IMR-90 (cell line): ENCODE data around the gene ASPHD2. TPM values are rescaled to one million over a fixed set of nuclear protein-coding genes. Genes with fewer than 3 reads are reported as not detected.

Experiments
- ATAC-seq: fragments of 200-7000 bp; cut with Tn5 transposase; 2 replicates; pipeline ENCODE4 v1.9.1; 2020; ENCODE audit warnings: low read depth, mild to moderate bottlenecking, moderate library complexity
- BruUV-seq: library from RNA; stranded (reverse); fragments of 400-500 nt; replicated peaks from 2 replicates; lab custom pipeline; 2021; lab: Mats Ljungman, UMichigan
- CTCF ChIA-PET: fragments of 300-600 bp; formaldehyde crosslinking; extraction: SDS; loops from one replicate; lab custom pipeline; 2021; ENCODE audit warnings: antibody characterized with exemption; lab: Yijun Ruan, JAX
- POLR2A ChIA-PET: fragments of 300-600 bp; sonication (Branson Sonifier 250); formaldehyde crosslinking; loops from one replicate; lab custom pipeline; 2022; ENCODE audit warnings: antibody characterized with exemption; ENCODE audit not compliant: unreplicated experiment; lab: Charles Lee
- DNase-seq: peaks from one replicate; pipeline ENCODE4 v3.0.0; 2013
- H2AFZ ChIP-seq: replicated peaks from 2 replicates; pipeline ENCODE3; 2013; ENCODE audit warnings: low read length, mild to moderate bottlenecking; ENCODE audit not compliant: poor library complexity
- H2AK5ac ChIP-seq: 2 replicates; pipeline ENCODE4 v1.6.1; 2013; ENCODE audit warnings: low read depth, low read length, inconsistent platforms
- H2AK9ac ChIP-seq: replicated peaks from 2 replicates; pipeline ENCODE3; 2013; ENCODE audit warnings: mild to moderate bottlenecking, low read depth, low read length, moderate library complexity; ENCODE audit not compliant: poor library complexity
- H2BK120ac ChIP-seq: 2 replicates; pipeline ENCODE4 v1.6.1; 2013; ENCODE audit warnings: low read depth, low read length, inconsistent platforms
- H2BK15ac ChIP-seq: 3 replicates; pipeline ENCODE4 v1.6.1; 2013; ENCODE audit warnings: low read depth, low read length, inconsistent platforms
- H2BK20ac ChIP-seq: 2 replicates; pipeline ENCODE4 v1.6.1; 2013; ENCODE audit warnings: low read depth, mild to moderate bottlenecking, inconsistent platforms, low read length, moderate library complexity
- H2BK5ac ChIP-seq: 2 replicates; pipeline ENCODE4 v1.6.1; 2013; ENCODE audit warnings: mild to moderate bottlenecking, low read depth, low read length, inconsistent platforms; ENCODE audit not compliant: poor library complexity, severe bottlenecking
- H3K14ac ChIP-seq: replicated peaks from 2 replicates; pipeline ENCODE4 v1.6.1; 2013; ENCODE audit warnings: low read depth, low read length, inconsistent platforms
- H3K18ac ChIP-seq: 2 replicates; pipeline ENCODE4 v1.6.1; 2013; ENCODE audit warnings: low read depth, low read length, control low read depth
- H3K23ac ChIP-seq: 2 replicates; pipeline ENCODE4 v1.6.1; 2013; ENCODE audit warnings: low read depth, low read length, inconsistent platforms
- H3K27ac ChIP-seq: 2 replicates; pipeline ENCODE4 v1.5.1; 2013; ENCODE audit warnings: mild to moderate bottlenecking, control low read depth, low read length; ENCODE audit not compliant: insufficient read depth
- H3K27me3 ChIP-seq: 2 replicates; pipeline ENCODE4 v1.6.1; 2013; ENCODE audit warnings: low read length; ENCODE audit not compliant: control insufficient read depth, insufficient read depth
- H3K36me3 ChIP-seq: 2 replicates; pipeline ENCODE4 v1.6.1; 2013; ENCODE audit warnings: low read length, mixed read lengths; ENCODE audit not compliant: control insufficient read depth, insufficient read depth
- H3K4ac ChIP-seq: 2 replicates; pipeline ENCODE4 v1.6.1; 2013; ENCODE audit warnings: low read depth, low read length, inconsistent platforms
- H3K4me1 ChIP-seq: 2 replicates; pipeline ENCODE4 v1.6.1; 2013; ENCODE audit warnings: low read length, mixed read lengths; ENCODE audit not compliant: control insufficient read depth, insufficient read depth
- H3K4me2 ChIP-seq: 2 replicates; pipeline ENCODE4 v1.6.1; 2013; ENCODE audit warnings: low read depth, mild to moderate bottlenecking, control low read depth, low read length, moderate library complexity
- H3K4me3 ChIP-seq: 2 replicates; pipeline ENCODE4 v1.5.1; 2013; ENCODE audit warnings: low read depth, mild to moderate bottlenecking, control low read depth, low read length, moderate library complexity; ENCODE audit not compliant: insufficient read depth
- H3K56ac ChIP-seq: 2 replicates; pipeline ENCODE4 v1.6.1; 2013; ENCODE audit warnings: low read length, inconsistent platforms; ENCODE audit not compliant: insufficient read depth; ENCODE audit errors: extremely low read depth
- H3K79me1 ChIP-seq, 2 experiments: 2 replicates each; pipeline ENCODE4 v1.6.1; 2013; ENCODE audit warnings: low read length in 2 of 2, inconsistent platforms in 1 of 2, low read depth in 1 of 2
- H3K9ac ChIP-seq: 2 replicates; pipeline ENCODE4 v1.6.1; 2013; ENCODE audit warnings: low read depth, low read length, control low read depth
- H3K9me1 ChIP-seq: 2 replicates; pipeline ENCODE4 v1.6.1; 2013; ENCODE audit warnings: low read length, inconsistent platforms; ENCODE audit not compliant: insufficient read depth
- H3K9me3 ChIP-seq: 2 replicates; pipeline ENCODE4 v1.6.1; 2013; ENCODE audit warnings: low read length; ENCODE audit not compliant: control insufficient read depth, insufficient read depth
- H4K20me1 ChIP-seq: 2 replicates; pipeline ENCODE4 v1.6.1; 2013; ENCODE audit warnings: low read length, inconsistent platforms; ENCODE audit not compliant: insufficient read depth
- H4K5ac ChIP-seq: 2 replicates; pipeline ENCODE4 v1.6.1; 2013; ENCODE audit warnings: mild to moderate bottlenecking, low read depth, low read length, control low read depth
- H4K8ac ChIP-seq, 2 experiments: 2 replicates each; pipeline ENCODE4 v1.6.1; 2013; ENCODE audit warnings: low read depth in 2 of 2, low read length in 2 of 2, control low read depth in 1 of 2, inconsistent platforms in 1 of 2
- H4K91ac ChIP-seq: 2 replicates; pipeline ENCODE4 v1.6.1; 2013; ENCODE audit warnings: low read depth, low read length, inconsistent platforms; ENCODE audit not compliant: insufficient read depth
- BHLHE40 ChIP-seq: fragments of 150-350 bp; IDR thresholded peaks from 2 replicates; pipeline ENCODE4 v1.6.1; 2016; ENCODE audit warnings: mild to moderate bottlenecking, low read depth, low read length
- CEBPB ChIP-seq: IDR thresholded peaks from 2 replicates; pipeline ENCODE4 v1.6.1; 2012; ENCODE audit warnings: low read depth, low read length, improper control_type of control experiment
- CHD1 ChIP-seq: IDR thresholded peaks from 2 replicates; pipeline ENCODE4 v1.6.1; 2012; ENCODE audit warnings: low read depth, low read length, improper control_type of control experiment
- FOS ChIP-seq: fragments of 150-350 bp; IDR thresholded peaks from 2 replicates; pipeline ENCODE4 v1.6.1; 2016; ENCODE audit warnings: low read depth, low read length
- MAFK ChIP-seq: IDR thresholded peaks from 2 replicates; pipeline ENCODE4 v1.6.1; 2012; ENCODE audit warnings: low read depth, low read length, improper control_type of control experiment
- MXI1 ChIP-seq: IDR thresholded peaks from 2 replicates; pipeline ENCODE4 v1.6.1; 2012; ENCODE audit warnings: low read depth, mild to moderate bottlenecking, low read length, moderate library complexity, borderline replicate concordance
- NFE2L2 ChIP-seq: fragments of 150-350 bp; IDR thresholded peaks from 2 replicates; pipeline ENCODE4 v1.6.1; 2016; ENCODE audit warnings: low read depth, mild to moderate bottlenecking, low read length
- POLR2A ChIP-seq: IDR thresholded peaks from 2 replicates; pipeline ENCODE4 v1.6.1; 2012; ENCODE audit warnings: mild to moderate bottlenecking, low read depth, low read length
- RCOR1 ChIP-seq: IDR thresholded peaks from 2 replicates; pipeline ENCODE4 v1.6.1; 2012; ENCODE audit warnings: mild to moderate bottlenecking, low read length, improper control_type of control experiment; ENCODE audit not compliant: insufficient replicate concordance
- RFX5 ChIP-seq: IDR thresholded peaks from 2 replicates; pipeline ENCODE4 v1.8.0; 2012; ENCODE audit warnings: low read depth, mild to moderate bottlenecking, low read length, moderate library complexity
- SMC3 ChIP-seq: fragments of 150-350 bp; IDR thresholded peaks from 2 replicates; pipeline ENCODE4 v1.6.1; 2016; ENCODE audit warnings: low read depth, mild to moderate bottlenecking, antibody characterized with exemption, low read length, moderate library complexity
- WGBS, 2 experiments: methylation state at CpG; one replicate each; pipeline versions ENCODE4 v1.1.5 to v1.1.7; 2013; ENCODE audit warnings: missing lambda C conversion rate in 2 of 2; ENCODE audit not compliant: insufficient read length in 1 of 2; ENCODE audit errors: extremely low coverage in 2 of 2; 5-methylcytosine and 5-hydroxymethylcytosine counted together
- dilution Hi-C: fragments of 300-500 bp; cut with HindIII; formaldehyde crosslinking; loops from one replicate; pipeline ENCODE4 v1.14.3; 2018; ENCODE audit warnings: low sequenced_read_pairs; ENCODE audit not compliant: unreplicated experiment
- in situ Hi-C: fragments of 300-500 bp; cut with MboI; formaldehyde crosslinking; loops from 3 replicates; pipeline ENCODE4 v1.14.3; 2019; ENCODE audit warnings: low sequenced_read_pairs, inconsistent platforms, mixed read lengths
- intact Hi-C: fragments of 100-400 bp; cut with micrococcal nuclease; formaldehyde crosslinking; loops from 2 replicates; pipeline ENCODE4 v1.10.0; 2022
- polyA plus RNA-seq, 3 experiments: library from polyadenylated mRNA; depleted of rRNA; stranded (reverse); fragments of >200 nt; gene quantifications; 2 replicates each; pipeline ENCODE4 v1.2.3, GENCODE V29; 2012; ENCODE audit warnings: low replicate concordance in 1 of 3
- total RNA-seq: library from RNA; depleted of rRNA; stranded (reverse); fragments of >200 nt; gene quantifications from 2 replicates; pipeline ENCODE4 v1.2.3, GENCODE V29; 2012
- TF ChIP-seq, protein P1 (sequence below): fragments of 150-350 bp; IDR thresholded peaks from 2 replicates; pipeline ENCODE4 v1.6.1; 2017; ENCODE audit warnings: mild to moderate bottlenecking, antibody characterized with exemption, low read length, low read depth

The ASPHD2 gene
- total and polyA plus RNA-seq, 2 of the 4 experiments (the other 2 are of a cell fraction) = 1.3 to 1.4 TPM

DNA sequence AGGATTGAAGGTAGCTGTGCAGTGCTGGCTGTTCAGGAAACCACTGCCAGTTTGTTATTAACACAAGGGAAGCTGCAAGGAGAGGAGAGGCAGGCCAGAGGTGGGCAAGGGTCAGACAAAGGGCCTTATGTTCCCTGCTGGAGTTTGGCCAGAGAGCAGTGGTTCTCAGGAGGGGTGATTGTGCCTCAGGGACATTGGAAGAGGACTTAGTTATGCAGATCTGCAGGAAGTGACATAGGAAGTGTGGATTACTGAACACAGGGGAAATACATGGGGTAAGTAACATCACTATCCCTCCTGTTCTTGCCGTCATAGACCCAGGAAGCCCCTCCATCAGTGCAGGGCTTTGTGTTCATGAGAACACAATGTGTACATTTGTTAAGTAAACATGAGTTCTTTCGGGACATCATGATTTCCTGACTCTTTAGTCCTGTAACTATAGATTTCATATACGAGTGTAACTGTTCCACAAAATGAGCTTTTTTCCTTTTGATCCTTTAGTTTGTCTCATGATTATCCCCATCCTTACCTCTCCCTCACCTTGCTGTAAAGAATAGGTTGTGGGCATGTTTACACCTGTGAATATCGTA, 60.5 kb downstream of the ASPHD2 start:
- Histone ChIP-seq H4K8ac (no peak overlapping the region), H3K18ac (no peak overlapping the region), H3K27ac (no peak overlapping the region), H2BK5ac (no peak overlapping the region), H2AK9ac (no peak overlapping the region), H3K9me3 (no peaks in the 10 kb centered on the region), H3K4me3 (no peak overlapping the region), H3K4me1 (peaks cover 2% of the 10 kb centered on the region), H2BK15ac (no peak overlapping the region), H2AK5ac (no peak overlapping the region), H3K9me1 (no peaks in the 10 kb centered on the region), H3K79me1 (peaks cover 6 to 39% of the 10 kb centered on the region in 2 experiments), H3K9ac (no peak overlapping the region), H3K23ac (no peak overlapping the region), H2AFZ (no peak overlapping the region), H2BK120ac (no peak overlapping the region), H3K56ac (no peak overlapping the region), H2BK20ac (no peak overlapping the region), H3K14ac (no peak overlapping the region), H4K20me1 (no peaks in the 10 kb centered on the region; the same call in 1 of the 2 replicates), H3K4ac (no peak overlapping the region), H3K4me2 (no peak overlapping the region), H3K36me3 (peaks cover 45% of the 10 kb centered on the region), H4K5ac (no peak overlapping the region), H3K27me3 (no peaks in the 10 kb centered on the region), H4K91ac (no peak overlapping the region)
- no TSS peak for BruUV-seq
- CTCF ChIA-PET = no interaction called here
- dilution Hi-C loops = no loop called here
- in situ Hi-C loops = no loop called here
- ATAC-seq (no peak), DNase-seq (no peak)
- TF ChIP-seq, protein P1, sequence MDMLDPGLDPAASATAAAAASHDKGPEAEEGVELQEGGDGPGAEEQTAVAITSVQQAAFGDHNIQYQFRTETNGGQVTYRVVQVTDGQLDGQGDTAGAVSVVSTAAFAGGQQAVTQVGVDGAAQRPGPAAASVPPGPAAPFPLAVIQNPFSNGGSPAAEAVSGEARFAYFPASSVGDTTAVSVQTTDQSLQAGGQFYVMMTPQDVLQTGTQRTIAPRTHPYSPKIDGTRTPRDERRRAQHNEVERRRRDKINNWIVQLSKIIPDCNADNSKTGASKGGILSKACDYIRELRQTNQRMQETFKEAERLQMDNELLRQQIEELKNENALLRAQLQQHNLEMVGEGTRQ = no peak
- TF ChIP-seq SMC3 = no peak
- no peak for TF ChIP-seq POLR2A
- TF ChIP-seq BHLHE40 = no peak
- TF ChIP-seq FOS = no peak
- no peak for TF ChIP-seq CHD1
- no peak for TF ChIP-seq NFE2L2
- no peak for TF ChIP-seq RCOR1
- no peak for TF ChIP-seq MXI1
- TF ChIP-seq MAFK = no peak
- no peak for TF ChIP-seq RFX5
- TF ChIP-seq CEBPB = no peak
- no CpG with 5 or more reads among the region's 4 CpGs for WGBS, 2 experiments
- POLR2A ChIA-PET = no interaction called here
- intact Hi-C loops = no loop called here
